HG03135 (cell line): ENCODE results near the gene SLC6A6.

Experiments used
- ATAC-seq: cut with Tn5 transposase; IDR thresholded peaks from one replicate; pipeline ENCODE4 v1.9.1; 2021; ENCODE audit warnings: mild to moderate bottlenecking, moderate library complexity; ENCODE audit not compliant: unreplicated experiment

Gene SLC6A6

GRCh38 chr3:14517601-14518431 is 115.4 kb downstream of the SLC6A6 start:
- no peak for ATAC-seq

DNA sequence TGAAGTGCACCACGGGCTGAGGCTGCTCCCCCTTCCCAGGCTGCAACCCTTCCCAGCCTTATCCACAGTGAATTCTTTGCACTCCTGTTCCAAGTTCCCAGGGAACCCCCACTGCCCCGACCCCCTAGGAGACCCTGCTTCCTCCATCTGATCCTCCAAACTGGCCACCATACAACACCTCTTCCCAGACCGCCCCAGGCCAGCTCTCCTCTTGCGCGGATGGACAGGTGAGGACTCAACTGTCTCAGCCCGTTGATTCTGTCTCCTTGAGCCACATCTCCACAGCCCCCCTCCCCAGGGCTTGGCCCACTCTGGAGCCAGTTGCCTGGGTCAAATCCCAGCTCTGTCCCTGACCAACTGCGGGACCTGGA is 116.0 kb downstream of the SLC6A6 start:
- no peak for ATAC-seq

- no peak for ATAC-seq
Measured at GRCh38 chr3:14518893-14519292, 116.5 kb downstream of the SLC6A6 start.

DNA sequence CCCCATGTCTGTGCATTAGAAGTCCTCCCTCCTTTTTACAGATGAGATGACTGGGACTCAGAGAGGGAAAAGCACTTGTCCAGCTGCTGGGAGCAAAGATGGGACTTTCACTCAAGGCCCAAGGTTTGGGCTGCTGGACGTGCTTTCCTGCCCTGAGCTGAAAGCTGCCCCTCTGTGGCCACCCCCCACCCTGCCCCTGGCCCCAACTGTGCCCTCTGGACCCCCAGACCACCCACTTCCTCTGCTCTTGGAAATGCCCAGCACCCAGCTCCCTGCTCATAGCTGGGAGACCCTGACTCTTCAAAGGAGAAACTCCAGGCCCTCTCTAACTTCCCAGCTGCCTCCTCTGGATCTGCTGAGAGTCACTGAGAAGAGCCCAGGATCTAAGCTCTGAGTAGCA is 117.0 kb downstream of the SLC6A6 start:
- no peak for ATAC-seq

GRCh38 chr3:14520149-14520548 is 117.7 kb downstream of the SLC6A6 start:
- no peak for ATAC-seq

GRCh38 chr3:14520967-14521366 is 118.6 kb downstream of the SLC6A6 start:
- ATAC-seq = no peak

GRCh38 chr3:14521611-14522010 is 119.2 kb downstream of the SLC6A6 start:
- no peak for ATAC-seq

DNA sequence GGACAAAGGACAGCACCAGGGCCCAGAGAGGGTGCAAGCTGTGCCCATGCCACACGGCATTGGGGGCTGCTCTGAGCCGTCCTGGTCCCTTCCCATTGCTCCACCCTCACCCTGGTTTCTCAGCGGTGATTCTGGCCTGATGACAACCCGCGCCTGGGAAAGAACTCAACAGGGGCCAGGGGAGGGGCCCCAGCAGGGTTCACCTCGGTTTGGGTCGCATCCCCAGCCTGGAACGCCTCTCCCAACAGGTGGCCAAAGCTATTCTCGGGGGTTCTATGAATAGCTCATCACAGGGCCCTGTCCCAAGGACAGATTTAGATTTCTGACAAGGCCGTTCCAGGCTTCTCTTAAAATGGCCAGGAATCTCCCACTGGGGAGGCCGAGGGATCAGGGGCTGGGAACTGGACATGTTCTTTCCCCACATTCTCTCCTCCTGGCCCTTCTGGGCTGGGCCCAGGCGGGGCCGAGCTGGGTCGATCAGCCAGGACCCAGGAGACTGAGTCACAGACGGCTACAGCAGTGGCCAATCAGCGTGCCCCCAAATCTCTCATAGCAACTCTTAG is 119.8 kb downstream of the SLC6A6 start:
- no peak for ATAC-seq

DNA sequence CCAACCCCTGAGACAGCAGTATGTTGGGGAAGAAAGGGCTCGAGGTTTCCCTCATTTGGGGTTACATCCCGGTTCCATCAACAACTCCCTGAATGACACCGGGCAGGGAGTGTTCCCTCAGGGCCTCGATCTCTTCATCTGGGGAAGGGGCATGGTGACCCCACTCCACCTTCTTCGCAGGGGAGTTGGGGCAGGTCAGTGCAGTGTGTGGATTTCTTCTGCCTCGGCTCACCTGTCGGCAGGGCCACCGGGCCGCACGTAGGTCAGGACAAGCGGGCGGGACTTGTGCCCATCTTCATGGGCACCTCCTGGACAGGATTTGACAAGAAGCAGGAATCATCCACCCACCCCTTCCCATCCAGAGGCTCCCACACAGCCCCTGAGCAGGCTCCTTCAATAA is 120.4 kb downstream of the SLC6A6 start:
- ATAC-seq = no peak

- no peak for ATAC-seq
Measured at GRCh38 chr3:14523792-14524191, 121.4 kb downstream of the SLC6A6 start.

DNA sequence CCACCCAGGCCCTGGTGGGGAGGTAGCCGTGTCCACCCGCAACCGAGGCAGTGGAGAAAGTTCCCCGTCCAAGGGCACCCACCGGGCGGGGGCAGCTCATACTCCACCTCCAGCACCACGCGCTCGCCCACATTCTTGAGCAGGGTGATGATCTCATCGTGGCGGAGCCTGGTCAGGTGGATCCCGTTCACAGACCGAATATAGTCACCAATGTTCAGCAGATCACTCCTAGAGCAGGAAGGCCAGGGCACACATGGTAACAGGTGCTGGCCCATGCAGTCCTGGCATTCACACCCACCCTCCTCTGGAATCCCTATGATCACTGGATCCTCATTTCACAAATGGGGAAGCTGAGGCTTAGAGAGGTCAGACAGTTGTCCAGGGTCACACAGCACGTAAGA is 121.9 kb downstream of the SLC6A6 start:
- no peak for ATAC-seq

- ATAC-seq = no peak
Measured at GRCh38 chr3:14524920-14525660, 122.7 kb downstream of the SLC6A6 start.

DNA sequence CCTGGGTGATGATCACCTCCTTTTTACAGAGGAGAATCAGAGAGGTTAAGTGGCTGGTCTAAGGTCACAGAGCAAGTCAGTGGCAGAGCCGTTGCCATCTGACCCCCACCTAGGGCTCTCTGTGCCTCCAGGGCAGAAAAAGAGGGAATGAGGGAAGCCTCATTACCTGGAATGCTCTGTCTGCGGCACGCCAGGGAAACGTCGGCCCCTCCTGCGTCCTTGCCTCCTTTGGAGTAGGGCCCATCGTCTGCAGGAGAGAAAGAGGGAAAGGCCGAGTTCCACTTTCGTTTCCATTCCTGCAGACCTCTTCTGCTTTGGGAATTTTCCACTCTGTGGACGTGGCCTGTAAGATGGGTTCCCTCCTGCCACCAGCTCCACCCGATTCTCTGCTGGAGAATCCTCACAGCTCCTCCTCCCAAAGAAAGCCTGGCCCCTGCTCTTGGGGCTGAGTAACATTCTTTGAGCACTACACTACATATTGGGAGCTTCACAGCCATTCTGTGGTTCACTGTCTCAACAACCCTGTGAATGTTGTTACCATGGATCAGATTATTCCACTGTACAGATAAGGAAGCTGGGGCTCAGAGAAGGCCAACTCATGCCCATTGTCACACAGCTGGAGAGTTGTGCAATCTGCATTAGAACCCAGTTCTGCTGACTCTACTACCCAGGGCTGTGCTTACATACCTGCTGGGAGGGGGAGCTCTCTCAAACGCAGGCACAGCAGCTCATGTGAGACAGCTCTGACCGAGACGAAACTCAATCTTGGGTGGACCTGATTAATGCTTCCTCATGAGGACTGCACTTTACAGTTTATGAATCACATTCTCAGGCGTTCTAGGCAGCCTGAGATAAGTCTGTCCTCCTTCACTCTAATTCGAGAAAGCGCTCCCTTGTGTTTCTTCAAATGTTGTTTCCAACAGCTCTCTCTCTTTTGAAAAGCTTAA is 123.6 kb downstream of the SLC6A6 start:
- no peak for ATAC-seq

GRCh38 chr3:14528081-14528480 is 125.7 kb downstream of the SLC6A6 start:
- no peak for ATAC-seq

- no peak for ATAC-seq
Measured at GRCh38 chr3:14531856-14532395, 129.5 kb downstream of the SLC6A6 start.

GRCh38 chr3:14532691-14533456 is 130.5 kb downstream of the SLC6A6 start:
- no peak for ATAC-seq

DNA sequence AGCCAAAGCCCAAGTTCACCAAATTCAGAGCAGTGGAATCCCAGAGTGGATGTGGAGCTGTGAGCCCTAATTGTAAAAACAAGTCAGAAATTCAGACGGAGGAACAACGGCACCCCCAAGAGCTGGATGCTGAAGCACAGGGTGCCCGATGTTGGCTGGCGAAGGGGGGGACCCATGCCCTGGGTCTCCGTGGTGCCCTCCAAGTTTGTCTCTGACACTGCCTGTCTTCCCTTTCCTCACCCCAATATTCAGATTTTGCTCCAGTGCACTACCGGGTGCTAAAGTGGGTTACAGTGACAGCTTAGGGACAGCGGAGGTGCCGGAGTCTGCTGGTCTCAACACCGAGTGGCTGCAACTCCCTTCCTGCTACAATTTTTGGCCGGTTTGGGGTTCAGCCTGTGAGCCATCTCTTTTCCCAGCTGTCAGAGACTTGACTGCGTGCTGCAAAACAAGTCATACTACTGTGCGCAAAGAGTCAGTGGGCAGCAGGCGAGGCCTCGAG is 131.1 kb downstream of the SLC6A6 start:
- no peak for ATAC-seq

GRCh38 chr3:14534516-14535191 is 132.2 kb downstream of the SLC6A6 start:
- no peak for ATAC-seq

GRCh38 chr3:14535616-14536015 is 133.2 kb downstream of the SLC6A6 start:
- no peak for ATAC-seq
